ENCODE data around the gene PCARE. TPM values are rescaled to one million over a fixed set of nuclear protein-coding genes. Genes with fewer than 3 reads are reported as not detected.

The PCARE gene
- total and polyA plus RNA-seq, 2 experiments from 2014 or later: not detected

DNA sequence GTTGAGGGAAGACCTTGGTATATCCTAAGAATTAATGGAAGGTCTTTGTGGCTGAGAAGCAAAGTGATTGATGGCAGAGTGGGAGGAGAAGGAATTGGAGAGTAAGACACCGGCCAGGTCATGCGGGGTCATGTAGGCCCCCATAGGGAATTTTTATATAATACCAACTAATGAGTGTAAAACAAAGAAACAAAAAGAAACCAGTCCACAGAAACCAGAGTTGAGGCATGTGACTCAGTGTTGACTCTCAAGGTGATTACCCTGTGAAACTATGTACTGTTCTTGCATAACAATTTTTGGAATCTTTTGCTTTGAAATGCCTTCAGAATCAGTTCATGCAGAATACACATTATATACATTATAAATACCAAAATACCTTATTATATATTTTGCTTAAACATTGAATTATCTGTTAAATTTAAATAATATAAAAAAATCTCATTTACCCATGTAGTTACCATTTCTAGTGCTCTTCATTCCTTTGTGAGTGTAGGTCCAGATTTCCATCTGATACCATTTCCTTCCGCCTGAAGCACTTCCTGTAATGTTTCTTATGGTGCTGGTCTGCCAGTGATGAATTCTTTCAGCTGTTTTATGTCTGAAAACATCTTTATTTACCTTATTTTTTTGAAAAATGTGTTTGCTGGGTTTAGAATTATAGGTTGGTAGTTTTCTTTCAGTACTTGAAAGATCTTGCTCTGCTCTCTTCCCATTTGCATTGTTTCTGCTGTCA, 49.5 kb upstream of the PCARE start:
- Mint-ChIP-seq H3K27ac (no peak overlapping the region), H3K27me3 (ENCODE audit: insufficient read depth, low read depth, poor library complexity) (no peaks in the 10 kb centered on the region), H3K36me3 (ENCODE audit: low read depth) (peaks cover 4% of the 10 kb centered on the region; the same call in 1 of the 3 replicates), H3K9me3 (no peaks in the 10 kb centered on the region; the same call in 2 of the 3 replicates), H3K4me1 (peaks cover 5% of the 10 kb centered on the region; the same call in 2 of the 3 replicates), H3K4me3 (no peak overlapping the region)
- Histone ChIP-seq H3F3A (replicated peaks; ENCODE audit: low read depth) (no peaks in the 10 kb centered on the region), H3K36me3 (ENCODE audit: insufficient read depth) (no peaks in the 10 kb centered on the region), H3K9me2 (ENCODE audit: insufficient read depth) (no peaks in the 10 kb centered on the region), H3K27ac (ENCODE audit: low read depth) (no peak overlapping the region), H3K4me1 (ENCODE audit: insufficient read depth) (no peaks in the 10 kb centered on the region), H2AFZ (no peak overlapping the region), H3K79me2 (replicated peaks; ENCODE audit: insufficient read depth) (no peaks in the 10 kb centered on the region), H3K4me3 (no peak overlapping the region), H4K20me1 (replicated peaks; ENCODE audit: insufficient read depth) (no peaks in the 10 kb centered on the region), H3K4me2 (no peak overlapping the region), H3K27me3 (ENCODE audit: insufficient read depth) (no peaks in the 10 kb centered on the region)
- ATAC-seq (no peak), DNase-seq (ENCODE audit: low spot score) (no peak)
- TF ChIP-seq NANOG (IDR thresholded peaks at IDR 0.05; ENCODE audit: borderline replicate concordance) (no peak), ZNF331 (CRISPR knock-in tag; IDR thresholded peaks at IDR 0.05; ENCODE audit: low read depth) (no peak), ZNF114 (CRISPR knock-in tag; IDR thresholded peaks at IDR 0.05) (no peak), EZH2 (IDR thresholded peaks at IDR 0.05; ENCODE audit: low read depth, unreplicated experiment) (no peak), ETS1 (IDR thresholded peaks at IDR 0.05) (no peak), CTCF (conservative IDR thresholded peaks at IDR 0.05; ENCODE audit: low read depth in 2 of 2) (no peak), ZNF462 (CRISPR knock-in tag; IDR thresholded peaks at IDR 0.05) (no peak), POLR2AphosphoS5 (IDR thresholded peaks at IDR 0.05; ENCODE audit: low read depth) (no peak), CREB1 (CRISPR knock-in tag; IDR thresholded peaks at IDR 0.05; ENCODE audit: low read depth) (no peak), EZH2phosphoT487 (IDR thresholded peaks at IDR 0.05; ENCODE audit: unreplicated experiment) (no peak), STAT1 (IDR thresholded peaks at IDR 0.05; ENCODE audit: unreplicated experiment) (no peak), JUNB (IDR thresholded peaks at IDR 0.05; ENCODE audit: unreplicated experiment) (no peak), REST (IDR thresholded peaks at IDR 0.05; ENCODE audit: unreplicated experiment) (no peak)
